GM10248 (cell line): ENCODE data around the gene CAPN11.

Experiments used
- CTCF ChIA-PET: fragments of 300-600 bp; sonication (Branson Sonifier 250); formaldehyde crosslinking; extraction: SDS; loops from one replicate; lab custom pipeline; 2021; ENCODE audit warnings: antibody characterized with exemption; lab: Yijun Ruan, JAX
- POLR2A ChIA-PET: fragments of 350-650 bp; sonication (Branson Sonifier 250); formaldehyde crosslinking; extraction: SDS; loops from one replicate; lab custom pipeline; 2020; ENCODE audit warnings: antibody characterized with exemption; lab: Yijun Ruan, JAX
- DNase-seq: peaks from one replicate; pipeline ENCODE4 v3.0.0; 2012; ENCODE audit errors: extremely low spot score
- TF ChIP-seq, protein P1 (sequence below): IDR thresholded peaks from 2 replicates; pipeline ENCODE4 v1.5.1; 2012; ENCODE audit warnings: mild to moderate bottlenecking, low read depth; ENCODE audit errors: extremely low read depth, missing control alignments, control extremely low read depth

CAPN11 gene

DNA sequence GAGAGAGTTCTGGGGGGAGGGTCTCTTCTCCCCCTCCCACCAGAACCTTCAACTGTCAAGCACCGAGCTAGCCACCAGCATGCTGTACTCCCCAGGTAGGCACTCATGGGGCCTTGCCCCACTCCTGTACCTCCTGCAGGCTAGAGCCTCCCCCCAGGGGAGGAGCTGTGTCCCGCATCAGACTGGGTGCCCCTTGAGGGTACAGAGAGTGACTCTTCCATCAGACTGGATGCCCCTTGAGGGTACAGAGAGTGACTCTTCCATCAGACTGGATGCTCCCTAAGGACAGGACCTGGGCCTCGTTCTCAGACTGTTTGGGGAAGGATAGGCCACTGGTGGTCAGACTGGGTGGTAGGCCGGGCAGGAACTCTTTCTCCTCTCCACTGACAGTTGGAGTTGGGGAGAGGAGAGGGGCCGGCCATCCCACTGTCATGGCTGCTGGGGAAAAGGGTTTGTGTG is at the start of gene CAPN11:
CAPN11 (plus strand) TSS at position 51 of the 459 bp plus-strand sequence; CDS start at position 80, 29 bp downstream.
- CTCF ChIA-PET, result no interaction called here
- TF ChIP-seq, protein P1, sequence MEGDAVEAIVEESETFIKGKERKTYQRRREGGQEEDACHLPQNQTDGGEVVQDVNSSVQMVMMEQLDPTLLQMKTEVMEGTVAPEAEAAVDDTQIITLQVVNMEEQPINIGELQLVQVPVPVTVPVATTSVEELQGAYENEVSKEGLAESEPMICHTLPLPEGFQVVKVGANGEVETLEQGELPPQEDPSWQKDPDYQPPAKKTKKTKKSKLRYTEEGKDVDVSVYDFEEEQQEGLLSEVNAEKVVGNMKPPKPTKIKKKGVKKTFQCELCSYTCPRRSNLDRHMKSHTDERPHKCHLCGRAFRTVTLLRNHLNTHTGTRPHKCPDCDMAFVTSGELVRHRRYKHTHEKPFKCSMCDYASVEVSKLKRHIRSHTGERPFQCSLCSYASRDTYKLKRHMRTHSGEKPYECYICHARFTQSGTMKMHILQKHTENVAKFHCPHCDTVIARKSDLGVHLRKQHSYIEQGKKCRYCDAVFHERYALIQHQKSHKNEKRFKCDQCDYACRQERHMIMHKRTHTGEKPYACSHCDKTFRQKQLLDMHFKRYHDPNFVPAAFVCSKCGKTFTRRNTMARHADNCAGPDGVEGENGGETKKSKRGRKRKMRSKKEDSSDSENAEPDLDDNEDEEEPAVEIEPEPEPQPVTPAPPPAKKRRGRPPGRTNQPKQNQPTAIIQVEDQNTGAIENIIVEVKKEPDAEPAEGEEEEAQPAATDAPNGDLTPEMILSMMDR, result no peak
- POLR2A ChIA-PET, result interaction anchor here (0.5 kb wide), 1 partner anchor 20 kb away, joined by 6 read pairs; no protein-coding TSS in a partner anchor
- no peak for DNase-seq

DNA sequence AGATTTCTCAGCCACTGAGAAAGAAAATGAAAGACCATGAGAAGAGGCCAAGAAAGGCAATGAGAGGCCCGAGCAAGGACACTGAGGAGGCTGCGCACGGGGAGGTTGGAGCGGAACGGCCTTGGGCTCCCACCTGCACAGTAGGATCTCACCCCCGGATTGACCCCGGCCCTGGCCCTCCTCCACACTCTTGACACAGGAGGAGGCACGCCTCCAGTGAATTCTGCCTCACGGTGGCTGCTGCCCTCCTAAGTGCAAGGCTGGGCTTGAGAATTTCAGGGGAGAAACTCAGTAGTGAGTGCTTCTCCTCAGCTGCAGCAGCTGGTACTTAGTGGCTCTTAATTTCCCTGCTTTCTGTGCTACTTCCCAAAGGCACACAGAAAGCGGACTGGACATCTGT is 49.4 kb upstream of the CAPN11 start:
- ChIA-PET CTCF (interaction anchor here (1.0 to 15.0 kb wide), 5 partner anchors 11 to 445 kb away, joined by 3 to 110 read pairs (median 4); no protein-coding TSS in a partner anchor), POLR2A (no interaction called here)
- DNase-seq, result no peak
- TF ChIP-seq, protein P1, result no peak

DNA sequence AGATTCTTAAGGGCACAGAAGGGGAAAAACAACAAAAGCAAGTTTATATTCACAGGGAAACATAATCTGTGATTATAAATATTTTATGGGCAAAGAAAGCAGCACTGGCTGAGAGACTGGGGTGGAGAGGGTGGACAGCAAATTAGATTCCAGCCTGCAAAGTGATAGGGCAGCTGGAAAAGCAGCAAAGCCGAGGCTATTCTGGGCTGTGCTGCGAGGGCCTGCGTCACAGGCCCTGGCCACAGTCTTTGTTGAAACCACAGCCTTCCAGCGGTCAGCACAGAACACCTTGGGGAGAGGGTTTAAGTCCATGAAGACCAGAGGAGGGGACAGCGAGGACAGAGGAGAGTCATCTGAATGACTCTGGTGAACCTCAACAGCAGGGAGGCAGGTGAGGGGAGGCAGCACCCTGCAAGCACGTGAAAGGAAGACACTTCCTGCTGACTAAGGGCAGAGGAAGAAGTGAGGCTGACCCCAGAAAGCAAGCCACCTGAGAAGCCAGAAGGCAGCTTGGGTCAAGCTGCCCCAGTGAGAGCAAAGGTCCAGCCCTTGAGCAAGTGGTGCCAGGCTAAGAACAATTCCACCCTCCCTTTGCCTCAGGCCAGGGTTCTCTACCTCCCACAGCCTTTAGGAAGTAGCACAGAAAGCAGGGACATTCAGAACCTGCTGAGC is 48.5 kb upstream of the CAPN11 start:
- ChIA-PET POLR2A (no interaction called here), CTCF (interaction anchor here (0.9 to 15.0 kb wide), 7 partner anchors 8 to 446 kb away, joined by 3 to 110 read pairs (median 4); no protein-coding TSS in a partner anchor)
- TF ChIP-seq, protein P1, result no peak
- no peak for DNase-seq

DNA sequence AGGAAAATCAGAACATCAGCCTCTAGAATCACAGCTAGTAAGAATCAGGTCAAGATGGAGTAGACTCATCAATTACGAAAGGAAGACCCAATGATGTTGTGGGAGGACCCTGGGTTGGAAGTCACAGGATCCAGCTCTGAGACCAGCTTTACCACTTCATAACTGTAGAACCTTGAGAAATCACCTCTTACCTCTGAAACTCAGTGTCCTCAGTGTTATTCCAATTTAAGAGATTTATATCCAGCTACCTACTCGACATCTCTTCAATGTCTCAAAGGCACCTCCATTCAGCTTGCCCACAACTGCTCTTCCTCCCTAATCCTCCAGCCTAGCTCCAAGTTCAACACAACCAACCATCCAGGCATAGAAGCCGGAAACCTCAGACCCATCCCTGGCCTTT is 47.7 kb upstream of the CAPN11 start:
- POLR2A ChIA-PET, result no interaction called here

DNA sequence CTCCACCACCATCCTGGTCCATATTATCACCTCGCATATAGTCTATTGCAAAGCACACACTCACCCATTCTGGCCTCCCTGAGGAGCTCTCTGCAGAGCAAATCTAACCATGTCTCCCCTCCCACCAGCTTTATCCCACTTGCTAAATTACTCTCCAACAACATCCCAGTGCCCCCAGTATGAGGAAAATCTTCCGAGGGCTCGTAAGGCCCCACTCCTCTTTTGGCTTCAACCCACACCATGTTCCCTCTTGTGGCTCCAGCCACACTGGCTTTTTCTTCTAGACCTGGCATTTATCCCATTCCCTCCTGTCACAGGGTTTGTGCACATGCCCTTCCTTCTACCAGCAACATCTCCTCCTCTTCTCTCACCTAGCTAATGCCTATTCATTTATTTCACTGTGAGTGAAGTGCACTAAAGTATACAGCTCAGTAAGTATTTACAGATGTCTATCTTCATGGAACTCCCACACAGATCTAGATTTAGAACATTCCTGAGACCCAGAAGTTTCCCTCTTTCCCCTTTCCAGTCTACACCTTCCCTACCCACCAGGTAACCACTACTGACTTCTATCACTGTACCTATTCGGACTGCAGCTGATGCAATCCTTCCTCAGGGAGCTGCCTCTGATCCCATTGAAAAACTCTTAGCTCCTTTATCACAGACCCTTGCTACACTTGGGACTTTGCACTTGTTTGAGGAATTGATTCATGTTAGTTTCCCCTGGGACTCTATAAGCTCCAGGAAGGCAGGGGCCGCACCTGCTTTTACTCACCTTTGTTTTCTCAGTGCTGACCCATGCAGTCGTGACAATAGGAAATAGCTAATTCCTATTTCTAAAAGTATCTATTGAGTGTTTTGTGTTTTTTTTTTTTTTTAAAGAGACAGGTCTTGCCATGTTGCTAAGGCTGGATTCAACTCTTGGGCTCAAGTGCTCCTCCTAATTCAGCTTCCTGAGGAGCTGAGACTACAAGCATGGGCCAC is 46.9 kb upstream of the CAPN11 start:
- POLR2A ChIA-PET, result interaction anchor here (0.7 kb wide), 1 partner anchor 18 kb away, joined by 3 read pairs; no protein-coding TSS in a partner anchor
- no peak for DNase-seq

More for the DNA sequence above, 47.7 kb upstream of the CAPN11 start:
- CTCF ChIA-PET, result interaction anchor here (0.7 to 15.0 kb wide), 7 partner anchors 13 to 123 kb away, joined by 3 to 110 read pairs (median 7); no protein-coding TSS in a partner anchor
- no peak for DNase-seq
- TF ChIP-seq, protein P1, result no peak

More for the DNA sequence above, 46.9 kb upstream of the CAPN11 start:
- TF ChIP-seq, protein P1, result no peak
- CTCF ChIA-PET, result interaction anchor here (0.7 to 15.0 kb wide), 10 partner anchors 10 to 122 kb away, joined by 3 to 110 read pairs (median 6); no protein-coding TSS in a partner anchor
